HL-60 (cell line): ENCODE results near the gene KIF4B.
"Not testable (repeated sequence)": the region's sequence is repeated elsewhere in the genome, so short reads cannot be mapped to it uniquely, and the experiment has no call there.

Source experiments
- DNase-seq, 2 experiments: peaks; one replicate each; pipeline ENCODE4 v3.0.0-alpha.2; 2010 to 2020; ENCODE audit warnings: low read depth in 1 of 2, low spot score in 1 of 2
- H3K27ac ChIP-seq: fragments of 250-450 bp; sonication (Bioruptor Pico); replicated peaks from 2 replicates; pipeline ENCODE4 v1.5.1; 2020; ENCODE audit warnings: mild to moderate bottlenecking, moderate library complexity
- H3K27me3 ChIP-seq: fragments of 250-450 bp; sonication (Bioruptor Pico); 2 replicates; pipeline ENCODE4 v1.5.1; 2021; ENCODE audit warnings: mild to moderate bottlenecking, moderate library complexity; ENCODE audit not compliant: insufficient read depth, poor library complexity, severe bottlenecking
- H3K4me3 ChIP-seq: replicated peaks from 2 replicates; pipeline ENCODE4 v1.5.1; 2011; ENCODE audit warnings: mild to moderate bottlenecking, control low read depth, low read length; ENCODE audit not compliant: insufficient read depth
- CTCF ChIP-seq: IDR thresholded peaks from one replicate; pipeline ENCODE4 v1.5.1; 2011; ENCODE audit warnings: low read length, control low read depth, inconsistent platforms; ENCODE audit not compliant: insufficient read depth
- GABPA ChIP-seq: IDR thresholded peaks from 2 replicates; pipeline ENCODE4 v1.6.1; 2012; ENCODE audit warnings: low read depth
- POLR2AphosphoS5 ChIP-seq: IDR thresholded peaks from 2 replicates; pipeline ENCODE4 v1.6.1; 2012; ENCODE audit warnings: low read depth
- SPI1 ChIP-seq: IDR thresholded peaks from 2 replicates; pipeline ENCODE4 v1.6.1; 2012; ENCODE audit warnings: low read depth, mild to moderate bottlenecking, borderline replicate concordance
- TF ChIP-seq, protein P1 (sequence below): IDR thresholded peaks from 2 replicates; pipeline ENCODE4 v1.6.1; 2012; ENCODE audit warnings: low read depth; ENCODE audit not compliant: insufficient replicate concordance

KIF4B gene

DNA sequence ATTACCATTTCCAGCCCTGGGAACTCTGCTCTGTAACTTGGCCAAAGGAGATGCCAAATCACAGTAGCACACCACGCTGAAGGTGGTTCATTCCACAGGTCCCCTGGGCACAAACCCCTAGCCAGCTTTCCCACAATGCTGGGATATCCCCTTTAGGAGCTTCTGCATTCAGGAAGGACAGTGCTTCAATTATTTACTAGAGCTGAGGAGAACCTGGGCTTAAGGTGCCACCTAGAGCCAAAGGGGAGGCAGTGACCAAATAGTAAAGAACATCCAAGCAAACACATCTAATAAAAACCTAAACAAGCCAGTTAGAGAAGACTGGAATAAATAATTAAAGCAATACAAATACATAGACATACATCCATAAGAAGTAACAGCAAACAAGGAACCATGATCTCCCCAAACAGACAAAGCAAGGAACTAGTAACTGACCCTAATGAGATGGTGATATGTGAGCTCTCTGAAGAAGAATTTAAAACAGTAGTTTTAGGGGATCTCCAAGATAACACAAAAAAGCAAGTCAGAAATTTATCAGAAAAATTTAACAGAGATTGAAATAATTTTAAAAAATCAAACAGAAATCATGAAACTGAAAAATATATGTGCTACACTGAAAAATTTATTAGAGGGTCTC is 14.6 kb downstream of the KIF4B start:
- DNase-seq = no peak
- peaks cover 5% of the 10 kb centered on the region for H3K27me3 ChIP-seq
- H3K27ac ChIP-seq = no peak overlapping the region
- H3K4me3 ChIP-seq = no peak overlapping the region
- TF ChIP-seq, protein P1, sequence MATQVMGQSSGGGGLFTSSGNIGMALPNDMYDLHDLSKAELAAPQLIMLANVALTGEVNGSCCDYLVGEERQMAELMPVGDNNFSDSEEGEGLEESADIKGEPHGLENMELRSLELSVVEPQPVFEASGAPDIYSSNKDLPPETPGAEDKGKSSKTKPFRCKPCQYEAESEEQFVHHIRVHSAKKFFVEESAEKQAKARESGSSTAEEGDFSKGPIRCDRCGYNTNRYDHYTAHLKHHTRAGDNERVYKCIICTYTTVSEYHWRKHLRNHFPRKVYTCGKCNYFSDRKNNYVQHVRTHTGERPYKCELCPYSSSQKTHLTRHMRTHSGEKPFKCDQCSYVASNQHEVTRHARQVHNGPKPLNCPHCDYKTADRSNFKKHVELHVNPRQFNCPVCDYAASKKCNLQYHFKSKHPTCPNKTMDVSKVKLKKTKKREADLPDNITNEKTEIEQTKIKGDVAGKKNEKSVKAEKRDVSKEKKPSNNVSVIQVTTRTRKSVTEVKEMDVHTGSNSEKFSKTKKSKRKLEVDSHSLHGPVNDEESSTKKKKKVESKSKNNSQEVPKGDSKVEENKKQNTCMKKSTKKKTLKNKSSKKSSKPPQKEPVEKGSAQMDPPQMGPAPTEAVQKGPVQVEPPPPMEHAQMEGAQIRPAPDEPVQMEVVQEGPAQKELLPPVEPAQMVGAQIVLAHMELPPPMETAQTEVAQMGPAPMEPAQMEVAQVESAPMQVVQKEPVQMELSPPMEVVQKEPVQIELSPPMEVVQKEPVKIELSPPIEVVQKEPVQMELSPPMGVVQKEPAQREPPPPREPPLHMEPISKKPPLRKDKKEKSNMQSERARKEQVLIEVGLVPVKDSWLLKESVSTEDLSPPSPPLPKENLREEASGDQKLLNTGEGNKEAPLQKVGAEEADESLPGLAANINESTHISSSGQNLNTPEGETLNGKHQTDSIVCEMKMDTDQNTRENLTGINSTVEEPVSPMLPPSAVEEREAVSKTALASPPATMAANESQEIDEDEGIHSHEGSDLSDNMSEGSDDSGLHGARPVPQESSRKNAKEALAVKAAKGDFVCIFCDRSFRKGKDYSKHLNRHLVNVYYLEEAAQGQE = no peak
- no peak for TF ChIP-seq SPI1
- no peak for TF ChIP-seq GABPA
- TF ChIP-seq CTCF = no peak
- TF ChIP-seq POLR2AphosphoS5 = no peak

DNA sequence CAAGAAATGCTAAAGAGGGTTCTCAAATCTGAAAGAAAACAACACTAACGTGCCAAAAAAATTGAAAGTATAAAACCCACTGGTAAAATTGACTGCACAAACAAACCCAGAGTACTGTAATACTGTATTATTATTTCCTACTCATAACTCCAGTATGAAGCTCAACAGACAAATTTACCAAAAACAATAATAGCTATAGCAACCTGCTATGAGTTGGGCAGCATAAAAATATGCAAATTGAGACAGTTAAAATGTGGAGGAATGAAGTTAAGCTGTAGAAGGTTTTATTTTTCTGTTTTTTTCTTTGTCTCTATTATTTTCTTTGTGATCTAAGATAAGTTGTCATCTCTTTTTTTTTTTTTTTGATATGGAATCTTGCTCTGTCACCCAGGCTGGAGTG is 15.7 kb downstream of the KIF4B start:
- no peak for DNase-seq
- no peak for TF ChIP-seq GABPA
- TF ChIP-seq POLR2AphosphoS5 = no peak
- no peak for TF ChIP-seq CTCF
- TF ChIP-seq, protein P1 = no peak
- no peak for TF ChIP-seq SPI1
- H3K4me3 ChIP-seq = no peak overlapping the region
- no peak overlapping the region for H3K27ac ChIP-seq
- H3K27me3 ChIP-seq = peaks cover 5% of the 10 kb centered on the region

GRCh38 chr5:155034145-155034744 is 20.7 kb downstream of the KIF4B start:
- DNase-seq, H3K27me3 ChIP-seq, H3K27ac ChIP-seq, H3K4me3 ChIP-seq: not testable (repeated sequence)

- not testable (repeated sequence) for H3K4me3 ChIP-seq, DNase-seq, H3K27ac ChIP-seq, H3K27me3 ChIP-seq
Measured at GRCh38 chr5:155035087-155035486, 21.5 kb downstream of the KIF4B start.

GRCh38 chr5:155040984-155041653 is 27.6 kb downstream of the KIF4B start:
- Histone ChIP-seq H3K27ac (no peak overlapping the region), H3K4me3 (no peak overlapping the region)
- TF ChIP-seq CTCF = no peak
- no peak for TF ChIP-seq SPI1
- TF ChIP-seq, protein P1 = no peak
- TF ChIP-seq POLR2AphosphoS5 = no peak
- no peak for TF ChIP-seq GABPA

More at GRCh38 chr5:155040984-155041653, 27.6 kb downstream of the KIF4B start:
- H3K27me3 ChIP-seq = peaks cover 3% of the 10 kb centered on the region
- DNase-seq = no peak
